GM12874 (cell line): ENCODE measurements around the gene SPATA12.

ENCODE experiments used
- CTCF ChIP-seq: IDR thresholded peaks from 2 replicates; pipeline ENCODE4 v1.5.1; 2011; ENCODE audit warnings: low read depth, mild to moderate bottlenecking, control low read depth, low read length, moderate library complexity; ENCODE audit not compliant: insufficient read depth

SPATA12 gene

GRCh38 chr3:57064572-57064971 lies 4.1 kb downstream of the SPATA12 start:
- no peak for TF ChIP-seq CTCF

GRCh38 chr3:57065588-57065987 lies 5.1 kb downstream of the SPATA12 start:
- no peak for TF ChIP-seq CTCF

- no peak for TF ChIP-seq CTCF
These were observed 6.0 kb downstream of the SPATA12 start for GRCh38 chr3:57066471-57066870.

GRCh38 chr3:57068437-57069089 lies 8.1 kb downstream of the SPATA12 start:
- TF ChIP-seq CTCF, result no peak

- TF ChIP-seq CTCF, result no peak
These were observed 9.0 kb downstream of the SPATA12 start for GRCh38 chr3:57069503-57069902.

- TF ChIP-seq CTCF, result no peak
These were observed 13.2 kb downstream of the SPATA12 start for GRCh38 chr3:57073628-57074027.

GRCh38 chr3:57074135-57074534 lies 13.7 kb downstream of the SPATA12 start:
- TF ChIP-seq CTCF, result no peak
